ENCODE measurements around the gene IGFBP4.

DNA sequence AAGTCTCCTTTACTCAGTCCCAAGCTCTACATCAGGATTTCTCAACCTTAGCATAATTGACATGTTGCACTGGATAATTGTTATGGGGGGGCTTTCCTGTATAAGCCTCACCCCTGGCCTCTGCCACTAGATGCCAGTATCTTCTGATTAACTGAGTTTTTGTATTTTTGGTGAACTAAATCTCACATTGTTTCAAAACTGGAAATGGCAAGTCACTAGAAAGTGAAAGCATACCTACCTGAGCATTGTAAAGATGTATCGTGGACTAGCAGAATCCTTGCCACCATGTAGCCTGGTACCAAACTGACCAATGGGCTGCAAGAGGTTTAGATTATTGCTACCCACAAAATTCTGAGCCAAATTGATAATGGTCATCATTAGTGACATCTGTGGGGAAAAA, 40.6 kb upstream of the IGFBP4 start:
- TF ChIP-seq, protein P1, sequence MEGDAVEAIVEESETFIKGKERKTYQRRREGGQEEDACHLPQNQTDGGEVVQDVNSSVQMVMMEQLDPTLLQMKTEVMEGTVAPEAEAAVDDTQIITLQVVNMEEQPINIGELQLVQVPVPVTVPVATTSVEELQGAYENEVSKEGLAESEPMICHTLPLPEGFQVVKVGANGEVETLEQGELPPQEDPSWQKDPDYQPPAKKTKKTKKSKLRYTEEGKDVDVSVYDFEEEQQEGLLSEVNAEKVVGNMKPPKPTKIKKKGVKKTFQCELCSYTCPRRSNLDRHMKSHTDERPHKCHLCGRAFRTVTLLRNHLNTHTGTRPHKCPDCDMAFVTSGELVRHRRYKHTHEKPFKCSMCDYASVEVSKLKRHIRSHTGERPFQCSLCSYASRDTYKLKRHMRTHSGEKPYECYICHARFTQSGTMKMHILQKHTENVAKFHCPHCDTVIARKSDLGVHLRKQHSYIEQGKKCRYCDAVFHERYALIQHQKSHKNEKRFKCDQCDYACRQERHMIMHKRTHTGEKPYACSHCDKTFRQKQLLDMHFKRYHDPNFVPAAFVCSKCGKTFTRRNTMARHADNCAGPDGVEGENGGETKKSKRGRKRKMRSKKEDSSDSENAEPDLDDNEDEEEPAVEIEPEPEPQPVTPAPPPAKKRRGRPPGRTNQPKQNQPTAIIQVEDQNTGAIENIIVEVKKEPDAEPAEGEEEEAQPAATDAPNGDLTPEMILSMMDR (IDR thresholded peaks at IDR 0.05): no peak
- TF ChIP-seq EP300 (IDR thresholded peaks at IDR 0.05) (no peak), POLR2A (IDR thresholded peaks at IDR 0.05) (no peak)
